Measurements from ENCODE around the gene CFAP65. TPM values are rescaled to one million over a fixed set of nuclear protein-coding genes. Genes with fewer than 3 reads are reported as not detected.

Gene CFAP65
- total RNA-seq, 4 donors from 2014 or later: not detected

GRCh38 chr2:219087361-219087760 lies 46.0 kb upstream of the CFAP65 start:
- no peaks in the 10 kb centered on the region for H3K27me3 ChIP-seq
- peaks cover 0 to 2% (median 0%) of the 10 kb centered on the region in 3 donors for H3K4me1 ChIP-seq
- no peak overlapping the region for H3K4me3 ChIP-seq
- H3K27ac ChIP-seq: no peak overlapping the region
- WGBS, 2 donors (ENCODE audit: low coverage in 1 of 2): 80 to 87% methylated on average over 1 to 5 of the region's 5 CpGs
- no peak for TF ChIP-seq CTCF (IDR thresholded peaks at IDR 0.05)
- H3K36me3 ChIP-seq: no peaks in the 10 kb centered on the region
- no peaks in the 10 kb centered on the region for H3K9me3 ChIP-seq
- ATAC-seq: no peak

GRCh38 chr2:219086196-219086595 lies 44.9 kb upstream of the CFAP65 start:
- Histone ChIP-seq H3K9me3 (no peaks in the 10 kb centered on the region), H3K27ac (no peak overlapping the region), H3K27me3 (no peaks in the 10 kb centered on the region), H3K4me3 (no peak overlapping the region), H3K36me3 (no peaks in the 10 kb centered on the region), H3K4me1 (peaks cover 0 to 2% (median 0%) of the 10 kb centered on the region in 3 donors)
- TF ChIP-seq POLR2AphosphoS5 (IDR thresholded peaks at IDR 0.05) (no peak), POLR2A (IDR thresholded peaks at IDR 0.05) (no peak), EP300 (IDR thresholded peaks at IDR 0.05) (no peak), CTCF (IDR thresholded peaks at IDR 0.05) (no peak)
- ATAC-seq: no peak

GRCh38 chr2:219084791-219085190 lies 43.5 kb upstream of the CFAP65 start:
- Histone ChIP-seq H3K27ac (no peak overlapping the region), H3K4me1 (peaks cover 0 to 2% (median 0%) of the 10 kb centered on the region in 3 donors)

GRCh38 chr2:219082332-219082958 lies 41.1 kb upstream of the CFAP65 start:
- H3K9me3 ChIP-seq: no peaks in the 10 kb centered on the region
- TF ChIP-seq POLR2A (IDR thresholded peaks at IDR 0.05) (no peak), CTCF (IDR thresholded peaks at IDR 0.05) (no peak), POLR2AphosphoS5 (IDR thresholded peaks at IDR 0.05) (no peak), EP300 (IDR thresholded peaks at IDR 0.05) (no peak)
- ATAC-seq: no peak
- no peaks in the 10 kb centered on the region for H3K27me3 ChIP-seq
- WGBS, 2 donors (ENCODE audit: low coverage in 1 of 2): 90% methylated on average over 2 of the region's 5 CpGs; no CpG with 5 or more reads in 1 of the 2 donors
- peaks cover 0 to 2% (median 0%) of the 10 kb centered on the region in 3 donors for H3K4me1 ChIP-seq
- H3K27ac ChIP-seq: no peak overlapping the region
- H3K4me3 ChIP-seq: no peak overlapping the region
- peaks cover 0 to 8% of the 10 kb centered on the region in 2 donors for H3K36me3 ChIP-seq

More at GRCh38 chr2:219084791-219085190, 43.5 kb upstream of the CFAP65 start:
- no peak for TF ChIP-seq EP300 (IDR thresholded peaks at IDR 0.05)
- Histone ChIP-seq H3K27me3 (no peaks in the 10 kb centered on the region), H3K4me3 (no peak overlapping the region), H3K36me3 (no peaks in the 10 kb centered on the region), H3K9me3 (no peaks in the 10 kb centered on the region)
- ATAC-seq: no peak

- H3K4me3 ChIP-seq: no peak overlapping the region
- H3K36me3 ChIP-seq: peaks cover 0 to 14% of the 10 kb centered on the region in 2 donors
- H3K27me3 ChIP-seq: no peaks in the 10 kb centered on the region
- no peak for ATAC-seq
- no peaks in the 10 kb centered on the region for H3K9me3 ChIP-seq
- no peak overlapping the region for H3K27ac ChIP-seq
- H3K4me1 ChIP-seq: peaks cover 0 to 2% (median 0%) of the 10 kb centered on the region in 3 donors
- TF ChIP-seq POLR2A (IDR thresholded peaks at IDR 0.05): no peak
- no peak for TF ChIP-seq EP300 (IDR thresholded peaks at IDR 0.05)
- TF ChIP-seq POLR2AphosphoS5 (IDR thresholded peaks at IDR 0.05): no peak
- no peak for TF ChIP-seq CTCF (IDR thresholded peaks at IDR 0.05)
These were observed 40.5 kb upstream of the CFAP65 start for GRCh38 chr2:219081701-219082331.

Data from gastroesophageal sphincter (tissue), 4 donors.